Ascending aorta (tissue), 2 donors: ENCODE measurements around the gene ADRM1. TPM values are rescaled to one million over a fixed set of nuclear protein-coding genes. Genes with fewer than 3 reads are reported as not detected.

ENCODE experiments used
- DNase-seq, 2 donors: peaks; one replicate each; pipeline ENCODE4 v3.0.0-alpha.2; 2019; ENCODE audit warnings: low spot score in 2 of 2
- H3K27ac ChIP-seq, 2 donors: fragments of 200-600 bp; sonication (generic); one replicate each; pipeline ENCODE4 v1.5.1; 2016 to 2017; ENCODE audit warnings: mild to moderate bottlenecking in 1 of 2
- H3K27me3 ChIP-seq: fragments of 200-600 bp; sonication (generic); one replicate; pipeline ENCODE4 v1.5.1; 2017
- H3K36me3 ChIP-seq, 2 donors: fragments of 200-600 bp; sonication (generic); one replicate each; pipeline ENCODE4 v1.5.1; 2016
- H3K4me1 ChIP-seq, 2 donors: fragments of 200-600 bp; sonication (generic); one replicate each; pipeline ENCODE4 v1.5.1; 2016 to 2017; ENCODE audit warnings: mild to moderate bottlenecking in 1 of 2
- H3K4me3 ChIP-seq, 2 donors: fragments of 200-600 bp; sonication (generic); one replicate each; pipeline ENCODE4 v1.5.1; 2016 to 2017; ENCODE audit warnings: mild to moderate bottlenecking in 1 of 2
- H3K9me3 ChIP-seq, 2 donors: fragments of 200-600 bp; sonication (generic); one replicate each; pipeline ENCODE4 v1.5.1; 2016
- intact Hi-C: fragments of 100-400 bp; cut with DNase I; formaldehyde crosslinking; loops from one replicate; pipeline ENCODE4 v1.15.1; 2023
- total RNA-seq: library from RNA; depleted of rRNA; stranded (reverse); fragments of >200 nt; gene quantifications from one replicate; pipeline ENCODE4 v1.1.0, GENCODE V29; 2016
- TF ChIP-seq, protein P1 (sequence below), 3 experiments: fragments of 200-600 bp in 2 of 3; fragments of 450-650 bp in 1 of 3; sonication (generic) in 2 of 3; IDR thresholded peaks; one replicate each; pipeline ENCODE4 v1.5.1; 2016 to 2019; ENCODE audit warnings: antibody characterized with exemption in 3 of 3, mild to moderate bottlenecking in 1 of 3, moderate library complexity in 1 of 3

Gene ADRM1
- total RNA-seq, 1 donor from 2014 or later = 236 TPM

DNA sequence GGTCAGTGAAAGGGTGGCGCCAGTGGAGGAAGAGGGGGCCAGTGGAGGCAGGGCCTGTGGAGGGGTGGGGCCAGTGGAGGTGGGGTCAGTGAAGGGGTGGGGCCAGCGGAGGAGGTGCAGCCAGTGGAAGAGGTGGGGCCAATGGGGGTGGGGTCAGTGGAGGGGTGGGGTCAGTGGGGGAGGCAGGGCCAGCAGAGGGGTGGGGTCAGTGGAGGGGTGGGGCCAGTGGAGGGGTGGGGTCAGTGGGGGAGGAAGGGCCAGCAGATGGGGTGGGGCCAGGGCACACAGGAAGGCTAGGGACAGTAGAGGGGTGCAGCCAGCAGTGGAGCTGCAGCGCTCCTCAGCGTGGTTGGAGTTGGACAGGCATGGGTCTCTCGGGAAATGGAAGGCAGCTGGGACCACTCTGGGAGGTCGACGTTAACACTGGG, 18.7 kb downstream of the ADRM1 start:
- H3K36me3 ChIP-seq = peaks cover 79 to 84% of the 10 kb centered on the region in 2 donors
- TF ChIP-seq, protein P1, sequence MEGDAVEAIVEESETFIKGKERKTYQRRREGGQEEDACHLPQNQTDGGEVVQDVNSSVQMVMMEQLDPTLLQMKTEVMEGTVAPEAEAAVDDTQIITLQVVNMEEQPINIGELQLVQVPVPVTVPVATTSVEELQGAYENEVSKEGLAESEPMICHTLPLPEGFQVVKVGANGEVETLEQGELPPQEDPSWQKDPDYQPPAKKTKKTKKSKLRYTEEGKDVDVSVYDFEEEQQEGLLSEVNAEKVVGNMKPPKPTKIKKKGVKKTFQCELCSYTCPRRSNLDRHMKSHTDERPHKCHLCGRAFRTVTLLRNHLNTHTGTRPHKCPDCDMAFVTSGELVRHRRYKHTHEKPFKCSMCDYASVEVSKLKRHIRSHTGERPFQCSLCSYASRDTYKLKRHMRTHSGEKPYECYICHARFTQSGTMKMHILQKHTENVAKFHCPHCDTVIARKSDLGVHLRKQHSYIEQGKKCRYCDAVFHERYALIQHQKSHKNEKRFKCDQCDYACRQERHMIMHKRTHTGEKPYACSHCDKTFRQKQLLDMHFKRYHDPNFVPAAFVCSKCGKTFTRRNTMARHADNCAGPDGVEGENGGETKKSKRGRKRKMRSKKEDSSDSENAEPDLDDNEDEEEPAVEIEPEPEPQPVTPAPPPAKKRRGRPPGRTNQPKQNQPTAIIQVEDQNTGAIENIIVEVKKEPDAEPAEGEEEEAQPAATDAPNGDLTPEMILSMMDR (IDR thresholded peaks at IDR 0.05) = no peak
- H3K9me3 ChIP-seq = no peaks in the 10 kb centered on the region
- no peak overlapping the region for H3K27ac ChIP-seq
- intact Hi-C loops = no loop called here
- DNase-seq = no peak
- H3K27me3 ChIP-seq = no peaks in the 10 kb centered on the region
- no peaks in the 10 kb centered on the region for H3K4me1 ChIP-seq
- H3K4me3 ChIP-seq = no peak overlapping the region

DNA sequence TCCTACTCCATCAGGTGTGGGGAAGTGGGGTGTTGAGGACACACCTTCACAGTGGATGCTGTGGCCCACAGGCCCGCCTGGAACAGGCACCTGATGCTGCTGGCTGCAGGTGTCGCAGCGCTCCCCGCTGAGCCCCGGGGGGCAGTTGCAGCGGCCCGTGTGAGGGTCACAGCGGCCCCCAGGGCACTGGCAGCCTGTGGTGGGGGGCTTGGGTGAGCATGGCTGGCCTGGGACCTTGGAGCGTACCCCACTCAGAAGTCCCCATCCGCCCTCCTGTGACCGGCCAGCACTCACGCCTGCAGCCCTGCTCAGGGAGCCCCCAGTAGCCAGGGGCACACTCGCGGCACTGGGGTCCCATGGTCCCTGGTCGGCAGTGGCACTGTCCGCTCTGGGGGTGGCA, 19.2 kb downstream of the ADRM1 start:
- intact Hi-C loops = no loop called here
- DNase-seq = no peak
- Histone ChIP-seq H3K27ac (no peak overlapping the region), H3K4me3 (no peak overlapping the region), H3K4me1 (no peaks in the 10 kb centered on the region), H3K36me3 (peaks cover 79 to 84% of the 10 kb centered on the region in 2 donors), H3K27me3 (no peaks in the 10 kb centered on the region), H3K9me3 (no peaks in the 10 kb centered on the region)
- TF ChIP-seq, protein P1 (IDR thresholded peaks at IDR 0.05) = no peak

DNA sequence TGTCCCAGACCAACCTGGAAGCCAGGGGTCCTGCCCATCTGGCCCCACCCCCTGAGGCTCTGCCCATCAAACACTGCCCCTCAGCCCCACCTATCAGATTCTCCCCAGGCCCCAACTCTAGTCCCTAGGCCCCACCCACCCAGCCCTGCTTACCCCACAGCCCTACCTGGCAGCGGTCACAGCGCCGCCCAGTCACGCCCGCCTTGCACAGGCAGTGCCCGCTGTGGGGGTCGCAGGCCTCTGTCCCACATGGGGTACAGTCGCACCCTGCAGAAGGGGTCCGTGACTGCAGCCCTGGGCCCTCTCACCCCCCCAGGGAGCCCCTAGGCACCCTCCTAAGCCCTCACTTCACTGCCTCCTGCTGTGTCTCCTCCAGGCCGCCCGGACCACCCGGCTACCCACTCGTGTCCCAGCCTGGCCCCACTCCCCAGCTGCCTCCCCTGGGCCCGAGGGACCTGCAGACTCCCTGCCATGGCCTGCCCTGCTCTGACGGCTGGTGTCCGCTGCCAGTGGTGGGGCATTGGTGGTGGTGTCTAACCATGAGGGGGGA, 19.8 kb downstream of the ADRM1 start:
- Histone ChIP-seq H3K27me3 (no peaks in the 10 kb centered on the region), H3K4me1 (no peaks in the 10 kb centered on the region), H3K4me3 (no peak overlapping the region), H3K27ac (no peak overlapping the region), H3K9me3 (no peaks in the 10 kb centered on the region), H3K36me3 (peaks cover 79 to 84% of the 10 kb centered on the region in 2 donors)
- TF ChIP-seq, protein P1 (IDR thresholded peaks at IDR 0.05) = no peak
- no peak for DNase-seq
- intact Hi-C loops = no loop called here

DNA sequence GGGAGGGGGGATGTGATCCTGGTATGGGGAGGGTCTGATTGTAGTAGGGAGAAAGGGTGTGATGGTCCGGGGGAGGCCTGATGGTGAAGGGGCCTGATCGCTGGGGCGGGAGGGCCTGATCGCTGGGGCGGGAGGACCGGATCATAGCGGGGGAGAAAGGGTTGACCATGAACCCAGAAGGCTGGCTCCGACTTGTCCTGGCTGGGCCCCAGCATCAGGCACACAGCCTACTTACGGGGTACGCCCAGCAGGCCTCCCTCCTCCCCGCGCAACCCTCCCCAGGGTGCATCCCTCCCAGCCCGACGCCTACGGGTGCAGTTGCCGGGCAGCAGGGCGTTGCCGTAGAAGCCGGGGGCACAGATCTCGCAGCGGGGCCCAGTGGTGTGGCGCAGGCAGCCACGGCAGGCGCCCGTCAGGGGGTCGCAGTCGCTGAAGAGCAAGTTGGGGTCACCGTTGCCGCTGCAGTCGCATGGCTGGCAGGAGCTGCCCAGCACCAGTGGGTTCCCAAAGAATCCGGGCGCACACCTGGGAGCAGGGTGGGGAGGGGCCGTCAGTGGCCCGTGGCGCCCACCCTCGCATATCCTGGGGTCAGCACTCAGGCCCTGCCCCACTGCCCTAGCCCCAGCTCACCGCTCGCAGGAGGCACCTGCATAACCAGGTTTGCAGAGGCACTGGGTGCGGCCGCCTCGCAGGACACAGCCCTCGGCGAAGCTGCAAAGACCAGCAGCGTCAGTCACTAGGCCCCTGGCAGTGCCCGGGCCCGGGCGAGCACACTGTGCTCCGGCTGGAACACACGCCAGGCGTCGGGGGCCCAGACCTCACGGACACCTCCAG, 20.6 kb downstream of the ADRM1 start:
- Histone ChIP-seq H3K27me3 (no peaks in the 10 kb centered on the region), H3K36me3 (peaks cover 85 to 90% of the 10 kb centered on the region in 2 donors), H3K27ac (no peak overlapping the region), H3K9me3 (no peaks in the 10 kb centered on the region), H3K4me3 (no peak overlapping the region), H3K4me1 (no peaks in the 10 kb centered on the region)
- TF ChIP-seq, protein P1 (IDR thresholded peaks at IDR 0.05) = no peak
- intact Hi-C loops = no loop called here
- no peak for DNase-seq

DNA sequence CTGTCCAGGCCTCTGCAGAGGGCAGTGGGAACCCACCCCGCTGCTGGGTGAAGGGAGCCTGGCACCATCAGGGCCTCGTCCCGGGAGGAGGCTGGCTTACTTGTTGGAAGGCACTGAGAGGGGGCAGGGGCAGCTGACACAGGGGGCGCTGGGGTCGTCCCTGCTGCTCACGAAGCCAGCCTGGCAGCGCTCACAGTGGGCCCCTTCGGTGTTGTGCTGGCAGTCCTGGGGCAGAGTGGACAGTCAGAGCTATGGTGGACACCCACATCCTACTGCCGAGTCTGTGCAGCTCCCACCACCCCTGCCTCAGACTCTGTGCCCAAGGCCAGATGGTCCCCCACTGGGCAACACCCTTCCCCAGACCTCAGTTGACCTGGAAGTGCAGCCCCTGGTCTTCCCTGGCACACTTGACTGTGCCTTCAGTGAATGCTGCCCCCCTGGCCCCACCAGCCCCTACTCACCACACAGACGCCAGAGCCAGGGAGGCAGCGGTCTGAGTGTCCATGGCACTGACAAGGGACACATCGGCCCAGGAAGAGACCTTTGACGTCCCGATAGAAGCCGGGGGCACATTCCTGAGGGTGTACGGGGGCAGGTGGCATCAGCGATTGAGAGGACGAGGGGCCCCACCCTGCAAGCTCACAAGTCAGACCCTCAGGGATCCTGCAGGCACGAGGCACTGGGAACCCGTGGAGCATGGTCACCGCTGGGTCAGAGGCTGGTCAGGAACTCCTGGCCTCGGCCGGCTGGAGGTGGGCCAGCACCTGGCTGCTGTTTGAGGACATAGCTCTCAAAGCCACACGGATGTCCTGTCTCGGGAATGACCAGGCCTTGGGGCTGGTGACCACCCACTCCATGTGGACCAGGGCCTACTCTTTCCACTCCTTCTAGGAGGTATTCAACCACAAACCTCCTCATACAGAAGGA, 21.4 kb downstream of the ADRM1 start:
- Histone ChIP-seq H3K4me1 (no peaks in the 10 kb centered on the region), H3K27me3 (no peaks in the 10 kb centered on the region), H3K4me3 (no peak overlapping the region), H3K36me3 (peaks cover 85 to 90% of the 10 kb centered on the region in 2 donors), H3K27ac (no peak overlapping the region), H3K9me3 (no peaks in the 10 kb centered on the region)
- no peak for DNase-seq
- intact Hi-C loops = no loop called here
- TF ChIP-seq, protein P1 (IDR thresholded peaks at IDR 0.05) = no peak
